ENCODE results near the gene HS2ST1.
"Not testable (repeated sequence)": the region's sequence is repeated elsewhere in the genome, so short reads cannot be mapped to it uniquely, and the experiment has no call there.

HS2ST1 gene

DNA sequence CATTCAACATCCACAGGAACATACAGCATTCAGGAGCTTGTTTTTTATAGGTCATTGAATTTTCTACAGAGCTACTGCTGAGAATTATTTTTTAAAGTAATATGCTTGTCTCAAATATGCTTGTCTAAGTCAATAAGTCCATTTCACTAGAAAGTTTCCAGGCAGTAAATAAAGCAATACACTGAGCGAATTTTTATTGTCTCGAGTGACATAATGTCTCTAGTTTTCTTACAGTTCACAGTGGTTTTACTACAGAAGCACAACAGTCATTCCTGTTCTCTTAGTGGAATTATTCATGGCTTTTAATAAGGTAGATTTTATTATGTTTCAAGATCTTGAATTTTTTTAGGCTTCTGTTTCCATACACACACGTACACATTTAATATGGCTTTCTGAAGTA lies 83.8 kb downstream of the HS2ST1 start:
- TF ChIP-seq, protein P1, sequence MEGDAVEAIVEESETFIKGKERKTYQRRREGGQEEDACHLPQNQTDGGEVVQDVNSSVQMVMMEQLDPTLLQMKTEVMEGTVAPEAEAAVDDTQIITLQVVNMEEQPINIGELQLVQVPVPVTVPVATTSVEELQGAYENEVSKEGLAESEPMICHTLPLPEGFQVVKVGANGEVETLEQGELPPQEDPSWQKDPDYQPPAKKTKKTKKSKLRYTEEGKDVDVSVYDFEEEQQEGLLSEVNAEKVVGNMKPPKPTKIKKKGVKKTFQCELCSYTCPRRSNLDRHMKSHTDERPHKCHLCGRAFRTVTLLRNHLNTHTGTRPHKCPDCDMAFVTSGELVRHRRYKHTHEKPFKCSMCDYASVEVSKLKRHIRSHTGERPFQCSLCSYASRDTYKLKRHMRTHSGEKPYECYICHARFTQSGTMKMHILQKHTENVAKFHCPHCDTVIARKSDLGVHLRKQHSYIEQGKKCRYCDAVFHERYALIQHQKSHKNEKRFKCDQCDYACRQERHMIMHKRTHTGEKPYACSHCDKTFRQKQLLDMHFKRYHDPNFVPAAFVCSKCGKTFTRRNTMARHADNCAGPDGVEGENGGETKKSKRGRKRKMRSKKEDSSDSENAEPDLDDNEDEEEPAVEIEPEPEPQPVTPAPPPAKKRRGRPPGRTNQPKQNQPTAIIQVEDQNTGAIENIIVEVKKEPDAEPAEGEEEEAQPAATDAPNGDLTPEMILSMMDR (IDR thresholded peaks at IDR 0.05; ENCODE audit: borderline replicate concordance, control extremely low read depth, extremely low read depth, insufficient read depth, missing control alignments) = no peak
- no peak for DNase-seq (ENCODE audit: low spot score)
- in situ Hi-C loops (cut with MboI; ENCODE audit: low sequenced_read_pairs, unreplicated experiment) = no loop called here

DNA sequence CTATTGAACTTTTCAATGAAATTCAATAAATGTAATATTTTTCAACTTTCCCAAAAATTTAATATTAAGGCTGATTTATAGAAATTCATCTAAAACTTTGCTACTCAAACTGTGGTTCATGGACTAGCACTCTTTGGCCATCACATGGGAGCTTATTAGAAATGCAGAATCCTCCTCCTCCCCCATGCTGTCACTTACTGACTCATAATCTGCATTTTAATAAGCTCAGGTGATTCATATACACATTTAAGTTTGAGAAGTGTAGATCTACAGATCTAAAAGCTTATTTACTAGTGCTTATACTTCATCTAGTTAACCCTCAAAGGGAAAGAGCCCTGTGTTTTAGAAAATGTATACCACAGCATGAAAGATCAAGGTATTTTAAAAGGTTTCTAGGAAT lies 84.3 kb downstream of the HS2ST1 start:
- TF ChIP-seq, protein P1 (IDR thresholded peaks at IDR 0.05; ENCODE audit: borderline replicate concordance, control extremely low read depth, extremely low read depth, insufficient read depth, missing control alignments) = no peak
- DNase-seq (ENCODE audit: low spot score) = no peak
- in situ Hi-C loops (cut with MboI; ENCODE audit: low sequenced_read_pairs, unreplicated experiment) = no loop called here

DNA sequence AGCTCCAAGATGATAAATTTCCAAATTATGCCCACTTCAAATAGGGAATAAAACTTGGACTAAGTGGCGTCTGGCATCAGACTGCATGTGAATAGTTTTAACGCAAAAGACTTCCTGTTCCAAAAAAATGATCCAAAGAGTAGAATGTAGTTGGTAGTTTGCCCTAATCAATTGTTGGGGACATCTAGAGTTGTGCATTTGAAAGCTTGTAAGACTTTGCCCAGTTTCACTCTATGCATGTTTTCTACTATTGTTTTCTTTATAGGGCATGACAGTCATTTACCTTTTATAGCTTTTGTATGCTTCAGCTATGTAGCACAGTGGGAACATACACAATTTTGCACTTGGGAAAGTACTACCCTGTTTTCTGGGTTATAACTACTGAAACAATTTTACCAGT lies 86.0 kb downstream of the HS2ST1 start:
- in situ Hi-C loops (cut with MboI; ENCODE audit: low sequenced_read_pairs, unreplicated experiment) = no loop called here
- DNase-seq (ENCODE audit: low spot score) = no peak
- TF ChIP-seq, protein P1 (IDR thresholded peaks at IDR 0.05; ENCODE audit: borderline replicate concordance, control extremely low read depth, extremely low read depth, insufficient read depth, missing control alignments) = no peak

DNA sequence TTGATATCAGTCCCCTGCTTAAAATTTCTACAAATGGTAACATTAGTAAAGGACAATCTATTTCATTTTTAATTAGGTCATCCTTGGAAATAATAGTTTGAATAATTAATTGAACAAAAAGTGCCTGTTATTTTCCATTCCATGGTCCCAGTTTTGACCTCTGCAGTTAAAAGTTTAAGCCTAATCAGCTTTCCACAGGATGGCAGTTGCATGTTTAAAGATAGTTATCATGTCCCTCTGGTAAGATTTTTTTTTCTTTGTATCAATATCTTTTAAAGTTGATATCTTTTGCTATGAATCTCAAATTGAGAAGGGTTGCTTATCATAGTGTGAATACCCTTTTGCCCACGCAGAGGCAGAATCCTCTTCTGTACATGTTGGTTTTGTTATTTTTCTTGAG lies 90.4 kb downstream of the HS2ST1 start:
- in situ Hi-C loops (cut with MboI; ENCODE audit: low sequenced_read_pairs, unreplicated experiment) = no loop called here
- TF ChIP-seq, protein P1 (IDR thresholded peaks at IDR 0.05; ENCODE audit: borderline replicate concordance, control extremely low read depth, extremely low read depth, insufficient read depth, missing control alignments) = no peak
- no peak for DNase-seq (ENCODE audit: low spot score)

DNA sequence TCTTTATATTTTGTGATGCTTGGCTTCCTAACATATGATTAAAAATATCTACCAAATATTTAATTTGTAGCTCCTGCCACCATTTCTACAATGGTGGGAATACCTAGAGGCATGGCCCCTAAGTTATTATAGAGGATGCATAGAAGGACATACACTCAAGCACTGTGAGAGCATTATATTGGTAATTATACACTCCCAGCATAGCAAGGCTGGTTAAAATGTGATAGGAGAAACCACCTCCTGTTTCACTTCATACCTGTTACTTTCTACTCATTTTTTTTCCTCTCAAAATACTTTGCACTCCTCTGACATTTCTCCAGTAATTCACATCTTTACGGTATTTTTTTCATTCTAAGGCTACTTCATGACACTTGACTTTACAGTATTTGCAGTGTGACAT lies 92.9 kb downstream of the HS2ST1 start:
- DNase-seq (ENCODE audit: low spot score) = no peak
- in situ Hi-C loops (cut with MboI; ENCODE audit: low sequenced_read_pairs, unreplicated experiment) = no loop called here
- TF ChIP-seq, protein P1 (IDR thresholded peaks at IDR 0.05; ENCODE audit: borderline replicate concordance, control extremely low read depth, extremely low read depth, insufficient read depth, missing control alignments) = no peak

DNA sequence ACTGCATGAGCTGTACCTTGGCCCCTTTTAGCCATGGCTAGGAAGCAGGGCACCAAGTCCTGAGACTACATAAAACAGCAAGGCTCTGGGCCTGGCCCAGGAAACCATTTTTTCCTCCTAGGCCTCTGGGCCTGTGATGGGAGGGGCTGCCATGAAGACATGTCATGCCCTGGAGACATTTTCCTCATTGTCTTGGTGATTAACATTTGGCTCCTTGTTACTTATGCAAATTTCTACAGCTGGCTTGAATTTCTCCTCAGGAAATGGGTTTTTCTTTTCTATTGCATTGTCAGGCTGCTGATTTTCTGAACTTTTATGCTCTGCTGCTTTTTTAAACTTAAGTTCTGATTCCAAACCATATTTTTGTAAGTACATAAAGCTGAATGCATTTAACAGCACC lies 99.0 kb downstream of the HS2ST1 start:
- in situ Hi-C loops (cut with MboI; ENCODE audit: low sequenced_read_pairs, unreplicated experiment); DNase-seq (ENCODE audit: low spot score): not testable (repeated sequence)

DNA sequence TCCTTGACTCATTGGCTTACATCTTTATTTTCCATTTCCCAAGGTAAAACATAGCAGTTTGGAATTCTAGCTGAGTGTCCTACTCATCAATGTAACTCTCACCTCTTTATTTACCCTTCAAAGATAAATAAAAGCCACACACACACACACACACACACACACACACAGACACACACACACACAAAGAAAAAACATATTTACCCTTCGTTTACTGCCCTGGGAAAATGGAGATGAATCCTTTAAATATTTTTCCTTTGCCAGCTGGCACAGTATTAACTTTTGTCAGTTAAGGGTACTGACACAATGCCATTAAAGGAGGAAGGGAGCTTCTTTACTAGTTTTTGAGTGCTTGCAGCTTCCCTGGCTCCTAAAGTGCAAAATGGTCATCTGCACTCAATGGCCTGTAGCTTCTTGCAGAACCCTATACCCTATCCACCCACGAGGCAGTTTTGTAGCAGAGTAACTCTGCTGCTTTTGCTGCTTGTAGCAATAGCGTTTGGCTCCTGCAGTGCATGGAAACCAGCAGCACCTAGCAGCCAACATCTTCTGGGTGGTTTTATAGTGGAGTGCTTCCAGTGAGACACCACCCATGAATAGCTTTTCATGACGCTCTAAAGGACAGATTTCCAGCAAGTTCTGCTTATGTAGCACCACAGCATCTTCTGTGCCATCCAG lies 103.7 kb downstream of the HS2ST1 start:
- TF ChIP-seq, protein P1 (IDR thresholded peaks at IDR 0.05; ENCODE audit: borderline replicate concordance, control extremely low read depth, extremely low read depth, insufficient read depth, missing control alignments) = no peak
- no peak for DNase-seq (ENCODE audit: low spot score)
- in situ Hi-C loops (cut with MboI; ENCODE audit: low sequenced_read_pairs, unreplicated experiment) = no loop called here
